Measurements from ENCODE around the gene SND1. TPM values are rescaled to one million over a fixed set of nuclear protein-coding genes. Genes with fewer than 3 reads are reported as not detected.

The SND1 gene
- total and polyA plus RNA-seq, 4 donors = 59.4 to 214 (median 84.1) TPM

GRCh38 chr7:127844707-127845331 is 192.8 kb downstream of the SND1 start:
- H3K27ac ChIP-seq (ENCODE audit: low read depth in 1 of 2, low read length in 2 of 2) = peak overlapping the region in 1 of 2 donors; percentile 19
- H3K36me3 ChIP-seq (ENCODE audit: control insufficient read depth in 4 of 4, insufficient read depth in 3 of 4, low read depth in 1 of 4, low read length in 3 of 4) = peaks cover 0 to 13% (median 3%) of the 10 kb centered on the region in 4 donors
- H3K9me3 ChIP-seq (ENCODE audit: control insufficient read depth in 4 of 4, low read length in 3 of 4) = no peaks in the 10 kb centered on the region
- TF ChIP-seq, protein P1, sequence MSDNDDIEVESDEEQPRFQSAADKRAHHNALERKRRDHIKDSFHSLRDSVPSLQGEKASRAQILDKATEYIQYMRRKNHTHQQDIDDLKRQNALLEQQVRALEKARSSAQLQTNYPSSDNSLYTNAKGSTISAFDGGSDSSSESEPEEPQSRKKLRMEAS (IDR thresholded peaks at IDR 0.05) = no peak
- TF ChIP-seq HNF4A (conservative IDR thresholded peaks at IDR 0.05) = peak; percentile 19 to 36
- TF ChIP-seq RAD21 (IDR thresholded peaks at IDR 0.05) = no peak
- no peak for TF ChIP-seq RXRA (IDR thresholded peaks at IDR 0.05)
- TF ChIP-seq JUND (IDR thresholded peaks at IDR 0.05) = peak; percentile 73 to 81
- TF ChIP-seq, protein P2, sequence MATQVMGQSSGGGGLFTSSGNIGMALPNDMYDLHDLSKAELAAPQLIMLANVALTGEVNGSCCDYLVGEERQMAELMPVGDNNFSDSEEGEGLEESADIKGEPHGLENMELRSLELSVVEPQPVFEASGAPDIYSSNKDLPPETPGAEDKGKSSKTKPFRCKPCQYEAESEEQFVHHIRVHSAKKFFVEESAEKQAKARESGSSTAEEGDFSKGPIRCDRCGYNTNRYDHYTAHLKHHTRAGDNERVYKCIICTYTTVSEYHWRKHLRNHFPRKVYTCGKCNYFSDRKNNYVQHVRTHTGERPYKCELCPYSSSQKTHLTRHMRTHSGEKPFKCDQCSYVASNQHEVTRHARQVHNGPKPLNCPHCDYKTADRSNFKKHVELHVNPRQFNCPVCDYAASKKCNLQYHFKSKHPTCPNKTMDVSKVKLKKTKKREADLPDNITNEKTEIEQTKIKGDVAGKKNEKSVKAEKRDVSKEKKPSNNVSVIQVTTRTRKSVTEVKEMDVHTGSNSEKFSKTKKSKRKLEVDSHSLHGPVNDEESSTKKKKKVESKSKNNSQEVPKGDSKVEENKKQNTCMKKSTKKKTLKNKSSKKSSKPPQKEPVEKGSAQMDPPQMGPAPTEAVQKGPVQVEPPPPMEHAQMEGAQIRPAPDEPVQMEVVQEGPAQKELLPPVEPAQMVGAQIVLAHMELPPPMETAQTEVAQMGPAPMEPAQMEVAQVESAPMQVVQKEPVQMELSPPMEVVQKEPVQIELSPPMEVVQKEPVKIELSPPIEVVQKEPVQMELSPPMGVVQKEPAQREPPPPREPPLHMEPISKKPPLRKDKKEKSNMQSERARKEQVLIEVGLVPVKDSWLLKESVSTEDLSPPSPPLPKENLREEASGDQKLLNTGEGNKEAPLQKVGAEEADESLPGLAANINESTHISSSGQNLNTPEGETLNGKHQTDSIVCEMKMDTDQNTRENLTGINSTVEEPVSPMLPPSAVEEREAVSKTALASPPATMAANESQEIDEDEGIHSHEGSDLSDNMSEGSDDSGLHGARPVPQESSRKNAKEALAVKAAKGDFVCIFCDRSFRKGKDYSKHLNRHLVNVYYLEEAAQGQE (IDR thresholded peaks at IDR 0.05) = no peak
- peak; percentile 27 for TF ChIP-seq ATF3 (IDR thresholded peaks at IDR 0.05)
- H3K9ac ChIP-seq (ENCODE audit: low read depth in 1 of 2, low read length in 2 of 2) = no peak overlapping the region
- H3K4me3 ChIP-seq (ENCODE audit: low read depth in 1 of 3, low read length in 3 of 3) = no peak overlapping the region
- DNase-seq (ENCODE audit: low spot score) = no peak
- WGBS = 33% methylated on average over 2 of the region's 2 CpGs
- peaks cover 0 to 3% (median 0%) of the 10 kb centered on the region in 4 donors for H3K4me1 ChIP-seq (ENCODE audit: control insufficient read depth in 4 of 4, insufficient read depth in 4 of 4, low read length in 3 of 4)
- no peaks in the 10 kb centered on the region for H3K27me3 ChIP-seq (ENCODE audit: control insufficient read depth in 4 of 4, insufficient read depth in 4 of 4, low read length in 3 of 4)

- H3K27ac ChIP-seq (ENCODE audit: low read depth in 1 of 2, low read length in 2 of 2) = no peak overlapping the region
Measured at GRCh38 chr7:127845522-127846214, 193.7 kb downstream of the SND1 start.

More at GRCh38 chr7:127845522-127846214, 193.7 kb downstream of the SND1 start:
- TF ChIP-seq NR2F2 (IDR thresholded peaks at IDR 0.05) (no peak), EGR1 (IDR thresholded peaks at IDR 0.05; ENCODE audit: low read depth in 2 of 2) (no peak), JUND (IDR thresholded peaks at IDR 0.05) (no peak), FOXA1 (IDR thresholded peaks at IDR 0.05) (no peak), SP1 (IDR thresholded peaks at IDR 0.05) (no peak), CTCF (IDR thresholded peaks at IDR 0.05; ENCODE audit: low read depth, low read length, missing input control) (no peak), ATF3 (IDR thresholded peaks at IDR 0.05) (no peak), YY1 (IDR thresholded peaks at IDR 0.05) (no peak), RXRA (IDR thresholded peaks at IDR 0.05) (no peak), GABPA (IDR thresholded peaks at IDR 0.05 in 1 of 2, conservative IDR thresholded peaks at IDR 0.05 in 1 of 2) (no peak), HNF4A (conservative IDR thresholded peaks at IDR 0.05) (no peak), FOXA2 (IDR thresholded peaks at IDR 0.05) (no peak), TAF1 (conservative IDR thresholded peaks at IDR 0.05) (no peak), HNF4G (IDR thresholded peaks at IDR 0.05) (no peak)
- TF ChIP-seq, protein P1 (IDR thresholded peaks at IDR 0.05) = no peak
- TF ChIP-seq, protein P3, sequence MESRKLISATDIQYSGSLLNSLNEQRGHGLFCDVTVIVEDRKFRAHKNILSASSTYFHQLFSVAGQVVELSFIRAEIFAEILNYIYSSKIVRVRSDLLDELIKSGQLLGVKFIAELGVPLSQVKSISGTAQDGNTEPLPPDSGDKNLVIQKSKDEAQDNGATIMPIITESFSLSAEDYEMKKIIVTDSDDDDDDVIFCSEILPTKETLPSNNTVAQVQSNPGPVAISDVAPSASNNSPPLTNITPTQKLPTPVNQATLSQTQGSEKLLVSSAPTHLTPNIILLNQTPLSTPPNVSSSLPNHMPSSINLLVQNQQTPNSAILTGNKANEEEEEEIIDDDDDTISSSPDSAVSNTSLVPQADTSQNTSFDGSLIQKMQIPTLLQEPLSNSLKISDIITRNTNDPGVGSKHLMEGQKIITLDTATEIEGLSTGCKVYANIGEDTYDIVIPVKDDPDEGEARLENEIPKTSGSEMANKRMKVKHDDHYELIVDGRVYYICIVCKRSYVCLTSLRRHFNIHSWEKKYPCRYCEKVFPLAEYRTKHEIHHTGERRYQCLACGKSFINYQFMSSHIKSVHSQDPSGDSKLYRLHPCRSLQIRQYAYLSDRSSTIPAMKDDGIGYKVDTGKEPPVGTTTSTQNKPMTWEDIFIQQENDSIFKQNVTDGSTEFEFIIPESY (IDR thresholded peaks at IDR 0.05) = no peak
- TF ChIP-seq, protein P2 (IDR thresholded peaks at IDR 0.05) = no peak
- Histone ChIP-seq H3K9ac (ENCODE audit: low read depth in 1 of 2, low read length in 2 of 2) (no peak overlapping the region), H3K9me3 (ENCODE audit: control insufficient read depth in 4 of 4, low read length in 3 of 4) (no peaks in the 10 kb centered on the region), H3K4me1 (ENCODE audit: control insufficient read depth in 4 of 4, insufficient read depth in 4 of 4, low read length in 3 of 4) (peaks cover 0 to 3% (median 0%) of the 10 kb centered on the region in 4 donors), H3K4me3 (ENCODE audit: low read depth in 1 of 3, low read length in 3 of 3) (no peak overlapping the region), H3K36me3 (ENCODE audit: control insufficient read depth in 4 of 4, insufficient read depth in 3 of 4, low read depth in 1 of 4, low read length in 3 of 4) (peaks cover 0 to 13% (median 6%) of the 10 kb centered on the region in 4 donors), H3K27me3 (ENCODE audit: control insufficient read depth in 4 of 4, insufficient read depth in 4 of 4, low read length in 3 of 4) (no peaks in the 10 kb centered on the region)
- no peak for DNase-seq (ENCODE audit: low spot score)
- 47% methylated on average over 1 of the region's 1 CpG for WGBS

All from liver (tissue), 9 donors.